ENCODE results near the gene TIGAR. TPM values are rescaled to one million over a fixed set of nuclear protein-coding genes. Genes with fewer than 3 reads are reported as not detected.

Gene TIGAR
- polyA plus RNA-seq, 1 experiment: 28.8 TPM

DNA sequence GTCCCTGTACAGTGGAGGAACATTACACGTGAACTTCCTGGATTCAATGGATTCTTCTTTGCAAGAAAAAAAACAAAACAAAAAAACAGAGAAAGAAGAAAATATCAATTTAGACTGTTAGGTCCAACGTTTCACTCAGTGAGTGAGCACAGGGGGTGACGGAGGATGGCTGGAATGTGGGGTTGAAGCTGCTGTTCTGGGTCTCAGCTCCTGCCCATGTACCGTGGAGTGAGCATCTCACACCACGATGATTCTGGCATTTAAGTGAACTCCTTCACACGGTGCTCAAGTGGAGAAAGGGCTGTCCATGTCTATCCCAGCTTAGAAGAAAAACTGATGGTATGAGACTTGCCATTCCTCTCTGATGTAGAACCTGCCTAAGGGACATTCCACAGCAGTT is 24.3 kb upstream of the TIGAR start:
- no peak for DNase-seq (ENCODE audit: low read depth, low spot score)
- ChIA-PET CTCF (interaction anchor here (1.3 kb wide), 1 partner anchor 411 kb away, joined by 8 read pairs; no protein-coding TSS in a partner anchor), POLR2A (no interaction called here)
- Histone ChIP-seq H3K27ac (ENCODE audit: low read depth, low read length) (no peak overlapping the region), H3K27me3 (ENCODE audit: control insufficient read depth, insufficient read depth, low read length) (peaks cover 3% of the 10 kb centered on the region), H3K4me3 (ENCODE audit: low read depth, low read length) (no peak overlapping the region), H3K9me3 (ENCODE audit: control insufficient read depth, insufficient read depth, low read length) (no peaks in the 10 kb centered on the region)
- TF ChIP-seq, protein P1, sequence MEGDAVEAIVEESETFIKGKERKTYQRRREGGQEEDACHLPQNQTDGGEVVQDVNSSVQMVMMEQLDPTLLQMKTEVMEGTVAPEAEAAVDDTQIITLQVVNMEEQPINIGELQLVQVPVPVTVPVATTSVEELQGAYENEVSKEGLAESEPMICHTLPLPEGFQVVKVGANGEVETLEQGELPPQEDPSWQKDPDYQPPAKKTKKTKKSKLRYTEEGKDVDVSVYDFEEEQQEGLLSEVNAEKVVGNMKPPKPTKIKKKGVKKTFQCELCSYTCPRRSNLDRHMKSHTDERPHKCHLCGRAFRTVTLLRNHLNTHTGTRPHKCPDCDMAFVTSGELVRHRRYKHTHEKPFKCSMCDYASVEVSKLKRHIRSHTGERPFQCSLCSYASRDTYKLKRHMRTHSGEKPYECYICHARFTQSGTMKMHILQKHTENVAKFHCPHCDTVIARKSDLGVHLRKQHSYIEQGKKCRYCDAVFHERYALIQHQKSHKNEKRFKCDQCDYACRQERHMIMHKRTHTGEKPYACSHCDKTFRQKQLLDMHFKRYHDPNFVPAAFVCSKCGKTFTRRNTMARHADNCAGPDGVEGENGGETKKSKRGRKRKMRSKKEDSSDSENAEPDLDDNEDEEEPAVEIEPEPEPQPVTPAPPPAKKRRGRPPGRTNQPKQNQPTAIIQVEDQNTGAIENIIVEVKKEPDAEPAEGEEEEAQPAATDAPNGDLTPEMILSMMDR (IDR thresholded peaks at IDR 0.05; ENCODE audit: low read depth, low read length): no peak

DNA sequence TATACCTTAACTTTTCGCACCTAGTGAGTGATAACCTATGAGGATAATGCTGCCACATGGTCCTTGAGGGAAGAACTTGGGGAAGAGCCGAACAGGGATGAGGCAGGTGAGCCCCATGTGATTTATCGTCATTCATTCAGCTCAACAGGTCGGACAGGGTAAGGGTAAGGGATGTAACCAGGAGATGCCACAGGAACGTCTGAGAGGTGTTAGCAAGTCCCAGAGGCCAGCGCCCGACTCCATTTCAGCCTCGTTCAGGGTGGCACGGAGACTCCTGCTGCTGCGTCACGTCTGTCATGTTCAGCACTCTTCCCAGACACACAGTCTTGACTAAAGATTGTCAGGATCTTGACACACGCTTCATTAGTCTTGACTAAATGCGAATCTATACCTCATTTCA is 23.4 kb upstream of the TIGAR start:
- no peak overlapping the region for H3K27ac ChIP-seq (ENCODE audit: low read depth, low read length)
- no peak for DNase-seq (ENCODE audit: low read depth, low spot score)
- TF ChIP-seq, protein P1 (IDR thresholded peaks at IDR 0.05; ENCODE audit: low read depth, low read length): no peak
- no peak overlapping the region for H3K4me3 ChIP-seq (ENCODE audit: low read depth, low read length)
- CTCF ChIA-PET: interaction anchor here (1.3 to 2.1 kb wide), 2 partner anchors 21 to 412 kb away, joined by 8 to 14 read pairs; no protein-coding TSS in a partner anchor
- POLR2A ChIA-PET: no interaction called here
- peaks cover 4% of the 10 kb centered on the region for H3K27me3 ChIP-seq (ENCODE audit: control insufficient read depth, insufficient read depth, low read length)
- H3K9me3 ChIP-seq (ENCODE audit: control insufficient read depth, insufficient read depth, low read length): no peaks in the 10 kb centered on the region

DNA sequence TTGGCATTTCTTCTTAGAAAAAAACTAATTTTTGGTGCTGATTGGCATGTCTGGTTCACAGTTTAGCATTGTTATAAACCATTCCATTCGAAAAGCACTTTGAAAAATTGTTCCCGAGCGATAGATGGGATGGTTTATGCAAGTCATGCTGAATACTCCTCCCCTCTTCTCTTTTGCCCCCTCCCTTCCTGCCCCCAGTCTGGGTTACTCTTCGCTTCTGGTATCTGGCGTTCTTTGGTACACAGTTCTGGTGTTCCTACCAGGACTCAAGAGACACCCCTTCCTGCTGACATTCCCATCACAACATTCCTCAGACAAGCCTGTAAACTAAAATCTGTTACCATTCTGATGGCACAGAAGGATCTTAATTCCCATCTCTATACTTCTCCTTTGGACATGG is 20.1 kb upstream of the TIGAR start:
- ChIA-PET CTCF (interaction anchor here (0.9 kb wide), 1 partner anchor 11 kb away, joined by 3 read pairs; no protein-coding TSS in a partner anchor), POLR2A (no interaction called here)
- Histone ChIP-seq H3K27me3 (ENCODE audit: control insufficient read depth, insufficient read depth, low read length) (peaks cover 9% of the 10 kb centered on the region), H3K27ac (ENCODE audit: low read depth, low read length) (no peak overlapping the region), H3K9me3 (ENCODE audit: control insufficient read depth, insufficient read depth, low read length) (no peaks in the 10 kb centered on the region), H3K4me3 (ENCODE audit: low read depth, low read length) (no peak overlapping the region)
- TF ChIP-seq, protein P1 (IDR thresholded peaks at IDR 0.05; ENCODE audit: low read depth, low read length): no peak
- DNase-seq (ENCODE audit: low read depth, low spot score): no peak

DNA sequence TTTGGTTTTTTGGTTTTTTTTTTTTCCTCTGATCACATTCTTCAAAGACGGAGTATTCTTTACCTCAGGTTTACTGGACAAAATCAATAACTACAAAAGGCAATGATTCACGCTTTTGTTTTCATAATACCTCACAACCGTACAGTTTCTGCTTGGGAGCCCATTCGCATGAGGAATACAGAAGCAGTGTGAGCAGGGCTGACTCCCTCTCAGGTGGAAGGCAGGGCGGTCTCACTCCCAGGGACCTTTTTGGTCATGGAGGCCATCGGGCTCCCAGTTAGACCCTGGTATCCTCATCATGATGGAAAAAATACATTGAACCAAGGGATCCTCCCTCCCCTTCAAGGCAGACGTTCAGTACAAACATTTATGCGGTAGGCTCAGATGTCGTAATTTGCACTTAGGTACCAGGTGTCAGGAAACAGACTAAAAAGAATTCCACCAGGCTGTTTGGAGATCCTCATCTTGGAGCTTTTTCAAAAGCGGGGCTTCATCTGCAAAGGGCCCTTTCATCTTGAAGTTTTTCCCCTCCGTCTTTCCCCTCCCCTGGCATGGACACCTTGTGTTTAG is 19.0 kb upstream of the TIGAR start:
- no peak for DNase-seq (ENCODE audit: low read depth, low spot score)
- no peak overlapping the region for H3K27ac ChIP-seq (ENCODE audit: low read depth, low read length)
- POLR2A ChIA-PET: no interaction called here
- no peaks in the 10 kb centered on the region for H3K9me3 ChIP-seq (ENCODE audit: control insufficient read depth, insufficient read depth, low read length)
- H3K27me3 ChIP-seq (ENCODE audit: control insufficient read depth, insufficient read depth, low read length): peaks cover 17% of the 10 kb centered on the region
- H3K4me3 ChIP-seq (ENCODE audit: low read depth, low read length): no peak overlapping the region
- CTCF ChIA-PET: interaction anchor here (0.6 kb wide), 2 partner anchors 184 to 416 kb away, joined by 4 to 8 read pairs; no protein-coding TSS in a partner anchor
- TF ChIP-seq, protein P1 (IDR thresholded peaks at IDR 0.05; ENCODE audit: low read depth, low read length): no peak

DNA sequence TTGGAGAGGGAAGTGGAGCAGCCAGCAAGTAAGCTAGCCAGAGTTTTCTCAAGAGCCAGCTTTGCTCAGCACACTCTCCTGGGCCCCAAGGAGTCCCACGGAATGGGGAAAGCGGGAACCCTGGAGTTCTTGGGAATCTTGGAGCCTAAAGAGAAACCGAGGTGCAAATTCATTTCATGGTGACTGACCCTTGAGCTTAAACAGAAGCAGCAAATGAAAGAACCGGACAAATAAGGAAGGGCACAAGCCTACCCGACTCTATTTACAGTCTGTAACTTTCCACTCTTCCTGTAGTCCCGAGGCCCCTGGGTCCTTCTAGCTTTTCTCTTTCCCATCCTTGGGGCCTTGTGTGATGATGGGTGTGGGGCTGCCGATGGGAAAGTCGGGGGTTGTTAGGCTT is 18.1 kb upstream of the TIGAR start:
- no peak overlapping the region for H3K4me3 ChIP-seq (ENCODE audit: low read depth, low read length)
- DNase-seq (ENCODE audit: low read depth, low spot score): no peak
- TF ChIP-seq, protein P1 (IDR thresholded peaks at IDR 0.05; ENCODE audit: low read depth, low read length): no peak
- no peaks in the 10 kb centered on the region for H3K9me3 ChIP-seq (ENCODE audit: control insufficient read depth, insufficient read depth, low read length)
- no peak overlapping the region for H3K27ac ChIP-seq (ENCODE audit: low read depth, low read length)
- POLR2A ChIA-PET: no interaction called here
- peaks cover 17% of the 10 kb centered on the region for H3K27me3 ChIP-seq (ENCODE audit: control insufficient read depth, insufficient read depth, low read length)
- CTCF ChIA-PET: interaction anchor here (0.8 kb wide), 1 partner anchor 26 kb away, joined by 4 read pairs; no protein-coding TSS in a partner anchor
